HK-2 (cell line): ENCODE results near the gene EFCAB5.
"Not testable (repeated sequence)": the region's sequence is repeated elsewhere in the genome, so short reads cannot be mapped to it uniquely, and the experiment has no call there.

Source experiments
- DNase-seq: peaks from one replicate; pipeline ENCODE4 v3.0.0-alpha.2; 2018; ENCODE audit not compliant: unreplicated experiment

The EFCAB5 gene

GRCh38 chr17:30095507-30096244 is 154.2 kb downstream of the EFCAB5 start:
- peak; percentile 40 for DNase-seq

GRCh38 chr17:30101686-30102390 is 160.4 kb downstream of the EFCAB5 start:
- no peak for DNase-seq

GRCh38 chr17:30103921-30104320 is 162.5 kb downstream of the EFCAB5 start:
- no peak for DNase-seq

- peak; percentile 67 for DNase-seq
Observed at GRCh38 chr17:30104575-30105339, 163.3 kb downstream of the EFCAB5 start.

- DNase-seq = no peak
Observed at GRCh38 chr17:30112794-30113193, 171.4 kb downstream of the EFCAB5 start.

- DNase-seq = no peak
Observed at GRCh38 chr17:30113213-30113612, 171.8 kb downstream of the EFCAB5 start.

GRCh38 chr17:30116345-30116660 is 174.9 kb downstream of the EFCAB5 start:
- no peak for DNase-seq

- peak; percentile 94 for DNase-seq
Observed at GRCh38 chr17:30116661-30117551, 175.5 kb downstream of the EFCAB5 start, which contains the start of gene NSRP1. TSS of gene NSRP1 (plus strand) at chr17:30116816. CDS start at chr17:30116844, 28 bp downstream.

GRCh38 chr17:30117675-30118081 is 176.2 kb downstream of the EFCAB5 start:
- DNase-seq = no peak

GRCh38 chr17:30118635-30119034 is 177.2 kb downstream of the EFCAB5 start:
- not testable (repeated sequence) for DNase-seq

- no peak for DNase-seq
Observed at GRCh38 chr17:30124273-30124796, 182.9 kb downstream of the EFCAB5 start.

GRCh38 chr17:30130121-30130520 is 188.7 kb downstream of the EFCAB5 start:
- DNase-seq = no peak

GRCh38 chr17:30132615-30133014 is 191.2 kb downstream of the EFCAB5 start:
- no peak for DNase-seq

- DNase-seq = no peak
Observed at GRCh38 chr17:30133197-30133596, 191.8 kb downstream of the EFCAB5 start.

GRCh38 chr17:30134551-30134950 is 193.1 kb downstream of the EFCAB5 start:
- DNase-seq = no peak

GRCh38 chr17:30137158-30137557 is 195.7 kb downstream of the EFCAB5 start:
- no peak for DNase-seq

GRCh38 chr17:30147860-30148259 is 206.4 kb downstream of the EFCAB5 start:
- DNase-seq = peak; percentile 12

- no peak for DNase-seq
Observed at GRCh38 chr17:30148376-30148775, 206.9 kb downstream of the EFCAB5 start.

GRCh38 chr17:30151471-30151870 is 210.0 kb downstream of the EFCAB5 start:
- DNase-seq = no peak

GRCh38 chr17:30153463-30153862 is 212.0 kb downstream of the EFCAB5 start:
- DNase-seq = no peak

GRCh38 chr17:30155389-30155788 is 214.0 kb downstream of the EFCAB5 start:
- no peak for DNase-seq
